Activated CD4-positive, alpha-beta memory T cell treated with anti-CD3 and anti-CD28 coated beads, Interleukin-2, amount 10 ng/mL, durations not matched to agents 7 days and 5 days (primary cell): ENCODE data around the gene TMOD3. TPM values are rescaled to one million over a fixed set of nuclear protein-coding genes. Genes with fewer than 3 reads are reported as not detected.

Experiments
- CTCF ChIA-PET: fragments of 350-600 bp; sonication (Branson Sonifier 250); formaldehyde crosslinking; loops from one replicate; lab custom pipeline; 2021; ENCODE audit warnings: antibody characterized with exemption, inconsistent platforms; lab: Charles Lee
- POLR2A ChIA-PET: fragments of 350-600 bp; sonication (Branson Sonifier 250); formaldehyde crosslinking; loops from one replicate; lab custom pipeline; 2021; ENCODE audit warnings: antibody characterized with exemption; lab: Charles Lee
- DNase-seq: peaks from one replicate; pipeline ENCODE4 v3.0.0-alpha.2; 2020
- H3K27ac Mint-ChIP-seq: one replicate; pipeline ENCODE4 v1.8.0; 2021; ENCODE audit warnings: mild to moderate bottlenecking, mixed read lengths
- H3K27me3 Mint-ChIP-seq: one replicate; pipeline ENCODE4 v1.8.0; 2021; ENCODE audit warnings: mixed read lengths
- H3K36me3 Mint-ChIP-seq: one replicate; pipeline ENCODE4 v1.8.0; 2021; ENCODE audit warnings: low read depth, mixed read lengths
- H3K4me1 Mint-ChIP-seq: one replicate; pipeline ENCODE4 v1.8.0; 2021; ENCODE audit warnings: mixed read lengths
- H3K4me3 Mint-ChIP-seq: one replicate; pipeline ENCODE4 v1.8.0; 2021; ENCODE audit warnings: mild to moderate bottlenecking, mixed read lengths
- H3K9me3 Mint-ChIP-seq: one replicate; pipeline ENCODE4 v1.8.0; 2021; ENCODE audit warnings: mixed read lengths
- total RNA-seq, 2 experiments: library from RNA; stranded (reverse); gene quantifications; one replicate each; pipeline ENCODE4 v1.2.3, GENCODE V29; 2021

TMOD3 gene
- total RNA-seq, 2 experiments from 2014 or later: 77.5 to 79.6 TPM

- H3K4me1 Mint-ChIP-seq: peaks cover 15% of the 10 kb centered on the region
- H3K27ac Mint-ChIP-seq: no peak overlapping the region
- H3K36me3 Mint-ChIP-seq: peaks cover 19% of the 10 kb centered on the region
- DNase-seq: no peak
- no peak overlapping the region for H3K4me3 Mint-ChIP-seq
- POLR2A ChIA-PET: interaction anchor here (0.7 kb wide), 1 partner anchor 11 kb away, joined by 3 read pairs; no protein-coding TSS in a partner anchor
- H3K9me3 Mint-ChIP-seq: peaks cover under 1% of the 10 kb centered on the region
- CTCF ChIA-PET: interaction anchor here (0.6 to 2.5 kb wide), 2 partner anchors 35 to 225 kb away, joined by 3 to 7 read pairs; no protein-coding TSS in a partner anchor
- no peaks in the 10 kb centered on the region for H3K27me3 Mint-ChIP-seq
Observed at GRCh38 chr15:51853998-51854397, 24.5 kb downstream of the TMOD3 start.

GRCh38 chr15:51855612-51856011 lies 26.2 kb downstream of the TMOD3 start:
- H3K4me3 Mint-ChIP-seq: no peak overlapping the region
- CTCF ChIA-PET: interaction anchor here (1.1 kb wide), 1 partner anchor 10 kb away, joined by 4 read pairs; no protein-coding TSS in a partner anchor
- no peaks in the 10 kb centered on the region for H3K27me3 Mint-ChIP-seq
- no peak overlapping the region for H3K27ac Mint-ChIP-seq
- no peak for DNase-seq
- peaks cover 15% of the 10 kb centered on the region for H3K4me1 Mint-ChIP-seq
- peaks cover 3% of the 10 kb centered on the region for H3K9me3 Mint-ChIP-seq
- peaks cover 24% of the 10 kb centered on the region for H3K36me3 Mint-ChIP-seq
- POLR2A ChIA-PET: no interaction called here

- Mint-ChIP-seq H3K9me3 (peaks cover 3% of the 10 kb centered on the region), H3K36me3 (peaks cover 25% of the 10 kb centered on the region), H3K4me1 (peaks cover 22% of the 10 kb centered on the region), H3K27me3 (no peaks in the 10 kb centered on the region), H3K27ac (no peak overlapping the region), H3K4me3 (no peak overlapping the region)
- CTCF ChIA-PET: no interaction called here
- POLR2A ChIA-PET: no interaction called here
- no peak for DNase-seq
Observed at GRCh38 chr15:51856714-51857380, 27.4 kb downstream of the TMOD3 start.

DNA sequence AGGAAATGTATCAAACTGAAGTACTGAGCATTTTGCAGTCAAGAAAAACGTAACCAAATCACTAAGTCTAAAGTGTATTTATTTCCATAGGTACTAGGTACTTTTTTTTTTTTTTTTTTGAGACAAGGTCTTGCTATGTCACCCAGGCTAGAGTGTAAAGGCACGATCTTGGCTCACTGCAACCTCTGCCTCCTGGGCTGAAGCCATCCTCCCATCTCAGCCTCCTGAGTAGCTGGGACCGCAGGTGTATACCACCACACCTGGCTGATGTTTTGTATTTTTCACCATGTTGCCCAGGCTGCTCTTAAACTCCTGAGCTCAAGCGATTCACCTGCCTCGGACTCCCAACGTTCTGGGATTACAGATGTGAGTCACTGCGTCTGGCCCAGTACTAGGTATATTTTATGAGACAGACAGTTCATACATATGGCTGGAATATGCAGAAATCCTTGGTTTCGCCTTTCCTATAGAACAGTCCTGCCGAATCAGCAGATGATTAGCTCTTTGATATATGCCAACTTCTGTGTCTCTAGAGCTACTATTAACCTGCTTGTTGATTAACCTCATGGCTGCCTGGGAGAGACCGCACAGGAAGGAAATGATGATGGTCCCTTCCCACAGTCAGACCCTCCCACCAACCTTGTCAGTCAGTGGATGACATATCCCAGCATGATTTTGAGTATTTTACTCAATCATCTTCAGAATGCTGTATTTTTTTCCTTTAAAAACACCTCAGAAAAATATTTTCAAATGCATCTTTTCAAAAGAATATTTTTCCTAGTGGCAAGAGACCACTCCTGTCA lies 32.3 kb downstream of the TMOD3 start:
- Mint-ChIP-seq H3K4me1 (peaks cover 49% of the 10 kb centered on the region), H3K27me3 (no peaks in the 10 kb centered on the region), H3K36me3 (peaks cover 55% of the 10 kb centered on the region), H3K9me3 (peaks cover 3% of the 10 kb centered on the region), H3K27ac (peak overlapping the region; percentile 68), H3K4me3 (peak overlapping the region; percentile 57)
- ChIA-PET POLR2A (interaction anchor here (0.5 to 2.1 kb wide), 6 partner anchors 10 to 1334 kb away, joined by 3 to 12 read pairs (median 4); partner anchors contain the start of gene TMOD3), CTCF (interaction anchor here (0.6 to 1.5 kb wide), 5 partner anchors 17 to 318 kb away, joined by 3 to 4 read pairs (median 3); no protein-coding TSS in a partner anchor)
- DNase-seq: peak; percentile 83

- CTCF ChIA-PET: interaction anchor here (1.0 to 1.1 kb wide), 2 partner anchors 8 to 26 kb away, joined by 4 read pairs; no protein-coding TSS in a partner anchor
- Mint-ChIP-seq H3K27me3 (no peaks in the 10 kb centered on the region), H3K9me3 (peaks cover 3% of the 10 kb centered on the region), H3K36me3 (peaks cover 63% of the 10 kb centered on the region), H3K27ac (no peak overlapping the region), H3K4me1 (peaks cover 47% of the 10 kb centered on the region), H3K4me3 (no peak overlapping the region)
- POLR2A ChIA-PET: interaction anchor here (1.1 to 2.1 kb wide), 2 partner anchors 20 to 33 kb away, joined by 3 to 12 read pairs; partner anchors contain the start of gene TMOD3
- DNase-seq: no peak
Observed at GRCh38 chr15:51863131-51863530, 33.7 kb downstream of the TMOD3 start.

DNA sequence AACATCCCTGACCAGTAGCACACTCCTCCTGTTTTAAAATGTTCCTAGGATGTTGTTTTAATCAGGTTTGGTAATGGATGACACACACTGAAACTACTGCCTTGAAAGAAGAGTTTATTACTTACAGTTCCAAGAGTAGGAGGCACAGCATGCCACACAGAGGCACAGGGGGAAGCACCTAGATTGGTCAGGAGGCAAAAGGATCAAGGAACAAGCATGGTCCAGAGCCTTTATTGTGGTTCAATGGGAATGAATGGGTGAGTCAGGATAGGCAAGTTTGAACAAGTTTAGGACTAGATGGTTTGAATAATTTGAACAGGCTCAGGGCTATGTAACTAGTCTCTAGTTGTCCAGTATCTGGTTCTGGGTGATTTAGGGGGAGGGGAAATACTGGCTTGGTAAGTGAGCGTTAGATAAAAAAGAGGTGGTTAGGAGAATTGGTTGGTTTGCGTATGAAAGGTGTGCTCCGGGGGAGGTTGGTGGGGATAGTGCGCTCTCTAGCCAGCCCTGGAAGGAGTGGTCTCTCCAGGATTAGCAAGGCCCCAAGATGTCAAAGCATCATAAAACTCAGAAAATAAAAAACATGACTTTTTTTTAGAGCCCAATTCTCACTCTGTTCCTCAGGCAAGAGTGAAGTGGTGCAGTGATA lies 35.1 kb downstream of the TMOD3 start:
- no peaks in the 10 kb centered on the region for H3K9me3 Mint-ChIP-seq
- CTCF ChIA-PET: no interaction called here
- H3K27me3 Mint-ChIP-seq: no peaks in the 10 kb centered on the region
- no peak for DNase-seq
- peaks cover 41% of the 10 kb centered on the region for H3K4me1 Mint-ChIP-seq
- POLR2A ChIA-PET: interaction anchor here (1.2 kb wide), 1 partner anchor 15 kb away, joined by 3 read pairs; no protein-coding TSS in a partner anchor
- H3K36me3 Mint-ChIP-seq: peaks cover 64% of the 10 kb centered on the region
- no peak overlapping the region for H3K4me3 Mint-ChIP-seq
- no peak overlapping the region for H3K27ac Mint-ChIP-seq

DNA sequence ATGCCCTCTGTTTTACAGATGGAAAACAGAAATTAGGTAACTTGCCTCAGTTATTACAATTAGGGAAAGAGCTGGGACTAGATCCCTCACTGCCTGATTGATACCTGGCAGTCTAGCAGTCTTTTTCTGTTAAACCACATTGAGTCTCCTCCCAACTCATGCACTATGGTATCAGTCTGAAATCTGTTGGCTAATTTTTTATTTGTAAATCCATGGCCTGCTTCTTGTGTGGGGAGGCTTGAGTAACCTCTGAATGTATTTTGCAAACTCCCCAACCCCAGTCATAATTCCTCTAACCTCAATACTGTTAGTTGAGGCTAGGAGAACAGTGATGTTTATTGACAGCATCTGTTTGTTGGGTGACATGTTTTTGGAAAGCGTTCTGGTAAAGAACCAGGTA lies 35.9 kb downstream of the TMOD3 start:
- Mint-ChIP-seq H3K36me3 (peaks cover 61% of the 10 kb centered on the region), H3K27ac (no peak overlapping the region), H3K9me3 (no peaks in the 10 kb centered on the region), H3K4me1 (peaks cover 39% of the 10 kb centered on the region), H3K4me3 (no peak overlapping the region), H3K27me3 (no peaks in the 10 kb centered on the region)
- DNase-seq: no peak
- POLR2A ChIA-PET: interaction anchor here (0.8 to 1.2 kb wide), 2 partner anchors 9 to 14 kb away, joined by 3 read pairs; no protein-coding TSS in a partner anchor
- CTCF ChIA-PET: no interaction called here

GRCh38 chr15:51866161-51866560 lies 36.7 kb downstream of the TMOD3 start:
- Mint-ChIP-seq H3K36me3 (peaks cover 64% of the 10 kb centered on the region), H3K4me1 (peaks cover 36% of the 10 kb centered on the region), H3K27me3 (no peaks in the 10 kb centered on the region), H3K9me3 (no peaks in the 10 kb centered on the region), H3K27ac (no peak overlapping the region), H3K4me3 (no peak overlapping the region)
- no peak for DNase-seq
- POLR2A ChIA-PET: no interaction called here
- CTCF ChIA-PET: no interaction called here

DNA sequence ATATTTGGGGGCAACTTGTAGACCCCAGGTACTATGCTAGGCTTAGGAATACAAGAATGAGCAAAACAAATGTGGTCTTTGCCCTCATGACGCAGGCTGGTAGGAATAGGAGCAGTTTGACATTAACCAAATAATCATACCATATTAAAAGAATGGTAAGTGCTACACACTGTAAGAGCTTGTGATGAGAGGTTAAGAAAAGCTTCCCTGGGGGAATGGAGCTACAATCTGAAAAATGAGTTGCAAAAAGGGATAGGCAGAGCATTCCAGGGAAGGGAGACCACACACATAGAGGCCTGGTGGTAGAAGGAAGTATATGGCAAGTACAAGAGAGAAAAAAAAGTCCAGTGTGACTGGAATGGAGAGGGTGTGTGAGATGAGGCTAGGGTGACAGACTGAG lies 37.3 kb downstream of the TMOD3 start:
- no peak overlapping the region for H3K27ac Mint-ChIP-seq
- H3K4me3 Mint-ChIP-seq: no peak overlapping the region
- H3K9me3 Mint-ChIP-seq: no peaks in the 10 kb centered on the region
- H3K36me3 Mint-ChIP-seq: peaks cover 68% of the 10 kb centered on the region
- ChIA-PET POLR2A (no interaction called here), CTCF (no interaction called here)
- no peaks in the 10 kb centered on the region for H3K27me3 Mint-ChIP-seq
- H3K4me1 Mint-ChIP-seq: peaks cover 30% of the 10 kb centered on the region
- DNase-seq: no peak

GRCh38 chr15:51869060-51869421 lies 39.6 kb downstream of the TMOD3 start:
- Mint-ChIP-seq H3K27me3 (no peaks in the 10 kb centered on the region), H3K4me3 (no peak overlapping the region), H3K27ac (no peak overlapping the region), H3K4me1 (peaks cover 10% of the 10 kb centered on the region), H3K9me3 (no peaks in the 10 kb centered on the region), H3K36me3 (peaks cover 65% of the 10 kb centered on the region)
- DNase-seq: no peak
- ChIA-PET POLR2A (no interaction called here), CTCF (no interaction called here)

DNA sequence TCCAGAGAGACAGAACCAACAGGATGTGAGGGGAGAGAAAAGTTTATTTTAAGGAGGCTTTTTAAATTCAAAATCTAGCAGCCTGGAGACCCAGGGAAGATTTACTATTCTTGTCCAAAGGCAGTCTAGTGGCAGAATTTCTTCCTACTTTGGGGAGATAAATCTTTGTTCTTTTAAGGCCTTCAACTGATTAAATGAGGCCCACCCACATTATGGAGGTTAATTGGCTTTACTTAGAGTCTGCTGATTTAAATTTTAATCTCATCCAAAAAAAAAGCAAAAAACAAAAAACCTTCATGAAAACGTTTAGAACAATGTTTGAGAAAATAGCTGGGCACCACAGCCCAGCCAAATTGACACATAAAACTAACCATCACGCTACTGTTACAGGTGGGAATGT lies 41.3 kb downstream of the TMOD3 start:
- Mint-ChIP-seq H3K4me3 (no peak overlapping the region), H3K36me3 (peaks cover 58% of the 10 kb centered on the region), H3K27me3 (no peaks in the 10 kb centered on the region), H3K9me3 (no peaks in the 10 kb centered on the region), H3K27ac (no peak overlapping the region), H3K4me1 (peaks cover 4% of the 10 kb centered on the region)
- ChIA-PET POLR2A (no interaction called here), CTCF (interaction anchor here (0.8 to 1.8 kb wide), 3 partner anchors 8 to 35 kb away, joined by 3 to 4 read pairs (median 3); no protein-coding TSS in a partner anchor)
- DNase-seq: no peak

DNA sequence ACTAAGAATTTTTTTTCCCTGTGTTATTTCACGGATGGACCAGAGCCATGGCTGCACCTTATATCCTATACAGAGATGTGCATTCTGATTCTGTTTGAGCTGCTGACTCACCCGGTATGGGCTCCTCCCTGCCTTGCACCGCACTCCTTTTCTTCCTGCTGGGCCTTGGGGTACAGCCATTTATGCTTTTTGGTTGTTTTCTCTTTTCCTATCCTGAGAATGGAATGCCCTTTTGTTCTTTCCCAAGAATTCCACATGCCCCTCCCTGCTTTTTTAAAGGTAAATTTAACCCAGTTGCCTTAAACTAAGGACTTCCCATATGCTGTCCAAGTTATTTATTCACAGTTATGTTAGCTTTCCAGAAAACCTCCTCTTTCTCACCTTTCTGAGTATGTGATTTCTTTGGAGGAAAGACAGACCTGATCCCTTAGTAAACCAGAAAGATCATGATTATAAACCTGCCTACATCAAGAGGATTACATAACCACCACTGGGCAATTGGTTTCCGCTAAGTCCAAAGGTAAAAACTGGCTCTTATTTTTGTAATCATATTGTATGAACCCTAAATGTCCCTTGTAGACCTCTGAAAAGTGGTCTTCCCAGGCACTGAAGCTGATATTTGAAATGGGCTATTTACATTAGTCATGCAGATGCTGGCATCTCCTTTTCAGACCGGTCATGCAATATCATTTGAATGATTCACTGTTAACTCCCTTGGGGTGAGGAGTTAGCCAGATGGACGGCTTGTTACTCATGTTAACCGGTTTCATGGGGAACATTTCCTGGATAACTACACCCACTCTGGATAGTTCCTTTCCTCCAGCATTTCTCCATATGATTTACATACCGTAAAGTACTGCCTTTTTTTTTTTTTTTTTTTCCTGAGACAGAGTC lies 45.5 kb downstream of the TMOD3 start:
- peaks cover 6% of the 10 kb centered on the region for H3K4me1 Mint-ChIP-seq
- no peaks in the 10 kb centered on the region for H3K9me3 Mint-ChIP-seq
- DNase-seq: no peak
- H3K4me3 Mint-ChIP-seq: no peak overlapping the region
- no peak overlapping the region for H3K27ac Mint-ChIP-seq
- ChIA-PET CTCF (no interaction called here), POLR2A (no interaction called here)
- H3K36me3 Mint-ChIP-seq: peaks cover 46% of the 10 kb centered on the region
- H3K27me3 Mint-ChIP-seq: no peaks in the 10 kb centered on the region
